SK-N-SH treated with all-trans-retinoic acid at 6 μM for 48 hours (cell line): ENCODE measurements around the gene AIF1L.
"Not testable (repeated sequence)": the region's sequence is repeated elsewhere in the genome, so short reads cannot be mapped to it uniquely, and the experiment has no call there.

Experiments
- ATAC-seq: fragments of 200-7000 bp; cut with Tn5 transposase; 3 replicates; pipeline ENCODE4 v1.9.1; 2020; ENCODE audit warnings: mild to moderate bottlenecking, moderate library complexity
- ARNTL ChIP-seq: fragments of 450-650 bp; formaldehyde crosslinking; IDR thresholded peaks from 2 replicates; pipeline ENCODE4 v1.5.0; 2020; ENCODE audit warnings: low read depth, mild to moderate bottlenecking, moderate library complexity, borderline replicate concordance
- BACH2 ChIP-seq: fragments of 250-450 bp; sonication (Bioruptor Pico); IDR thresholded peaks from 2 replicates; pipeline ENCODE4 v1.9.0; 2021; ENCODE audit warnings: mild to moderate bottlenecking, borderline replicate concordance
- CSDC2 ChIP-seq: fragments of 250-450 bp; sonication (Bioruptor Pico); IDR thresholded peaks from 2 replicates; pipeline ENCODE4 v1.5.0; 2020; ENCODE audit warnings: mild to moderate bottlenecking, moderate library complexity
- ESRRG ChIP-seq: fragments of 250-450 bp; sonication (Bioruptor Pico); IDR thresholded peaks from 2 replicates; pipeline ENCODE4 v1.6.1; 2021; ENCODE audit warnings: mild to moderate bottlenecking
- GLIS3 ChIP-seq: fragments of 250-450 bp; sonication (Bioruptor Pico); IDR thresholded peaks from 2 replicates; pipeline ENCODE4 v1.5.0; 2020; ENCODE audit warnings: mild to moderate bottlenecking, moderate library complexity
- ISL1 ChIP-seq: fragments of 250-450 bp; sonication (Bioruptor Pico); IDR thresholded peaks from 2 replicates; pipeline ENCODE4 v2.1.2; 2022; ENCODE audit warnings: mild to moderate bottlenecking, moderate library complexity
- PATZ1 ChIP-seq: fragments of 250-450 bp; sonication (Bioruptor Pico); IDR thresholded peaks from 2 replicates; pipeline ENCODE4 v1.8.0; 2020; ENCODE audit warnings: mild to moderate bottlenecking, moderate library complexity, borderline replicate concordance
- POU6F1 ChIP-seq: fragments of 250-450 bp; sonication (Bioruptor Pico); IDR thresholded peaks from 2 replicates; pipeline ENCODE4 v1.8.0; 2021; ENCODE audit warnings: low read depth, mild to moderate bottlenecking, moderate library complexity, borderline replicate concordance
- PPARA ChIP-seq: fragments of 250-450 bp; sonication (Bioruptor Pico); IDR thresholded peaks from 2 replicates; pipeline ENCODE4 v1.5.0; 2020; ENCODE audit warnings: mild to moderate bottlenecking, borderline replicate concordance
- SNAI2 ChIP-seq: fragments of 250-450 bp; sonication (Bioruptor Pico); IDR thresholded peaks from 2 replicates; pipeline ENCODE4 v1.5.0; 2020; ENCODE audit warnings: mild to moderate bottlenecking, moderate library complexity
- TOX ChIP-seq: fragments of 250-450 bp; sonication (Bioruptor Pico); IDR thresholded peaks from 2 replicates; pipeline ENCODE4 v1.8.0; 2021; ENCODE audit warnings: mild to moderate bottlenecking, moderate library complexity, borderline replicate concordance
- TSHZ2 ChIP-seq: fragments of 250-450 bp; sonication (Bioruptor Pico); IDR thresholded peaks from 2 replicates; pipeline ENCODE4 v1.5.0; 2020; ENCODE audit warnings: mild to moderate bottlenecking, moderate library complexity
- ZFP30 ChIP-seq: fragments of 450-650 bp; formaldehyde crosslinking; IDR thresholded peaks from 2 replicates; pipeline ENCODE4 v1.5.0; 2022; ENCODE audit warnings: mild to moderate bottlenecking, moderate library complexity
- ZNF565 ChIP-seq: fragments of 450-650 bp; formaldehyde crosslinking; conservative IDR thresholded peaks from 2 replicates; pipeline ENCODE4 v1.5.0; 2020; ENCODE audit warnings: low read depth, mild to moderate bottlenecking, moderate library complexity
- ZNF8 ChIP-seq: fragments of 450-650 bp; formaldehyde crosslinking; IDR thresholded peaks from 2 replicates; pipeline ENCODE4 v1.5.0; 2020; ENCODE audit warnings: mild to moderate bottlenecking, moderate library complexity

AIF1L gene

DNA sequence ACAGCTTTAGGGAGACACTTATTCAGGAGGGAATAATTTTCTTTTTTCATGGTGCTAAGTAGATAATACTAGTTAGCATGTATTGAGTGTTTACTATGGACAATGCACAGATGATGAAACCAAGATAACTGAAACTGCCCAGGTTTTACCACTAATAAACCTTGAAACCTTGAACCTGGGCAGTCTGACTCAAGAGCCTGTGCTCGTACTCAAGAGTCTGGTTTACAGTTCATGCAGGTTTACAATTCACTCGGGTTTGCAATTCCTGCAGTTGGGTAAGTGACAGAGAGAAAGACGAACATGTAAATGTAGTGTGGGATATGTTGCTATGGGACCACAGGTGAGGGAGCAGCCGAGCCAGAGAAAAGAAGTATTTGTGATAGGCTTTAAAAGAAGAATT is 57.3 kb downstream of the AIF1L start:
- no peak for ATAC-seq

DNA sequence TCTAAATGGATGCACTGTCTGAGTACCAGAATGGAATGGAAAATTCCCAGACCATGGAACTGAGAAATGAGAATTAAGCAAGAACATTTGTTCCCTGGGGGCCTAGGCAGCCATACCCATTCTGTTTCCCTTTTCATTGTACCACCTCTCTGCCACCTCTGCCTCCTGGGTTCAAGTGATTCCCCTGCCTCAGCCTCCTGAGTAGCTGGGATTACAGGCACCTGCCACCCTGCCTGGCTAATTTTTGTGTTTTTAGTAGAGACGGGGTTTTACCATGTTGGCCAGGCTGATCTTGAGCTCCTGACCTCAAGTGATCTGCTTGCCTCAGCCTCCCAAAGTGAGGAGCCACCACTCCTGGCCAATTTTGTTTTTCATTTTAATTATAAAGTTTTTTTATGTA is 62.3 kb downstream of the AIF1L start:
- ATAC-seq: not testable (repeated sequence)

More for the DNA sequence above, 57.3 kb downstream of the AIF1L start:
- TF ChIP-seq POU6F1: no peak
- no peak for TF ChIP-seq CSDC2 (CRISPR knock-in tag)
- TF ChIP-seq TSHZ2: no peak
- TF ChIP-seq ISL1: no peak

- no peak for TF ChIP-seq ZFP30 (CRISPR knock-in tag)
- TF ChIP-seq PPARA (CRISPR knock-in tag): 0 out of 2 replicates have a peak, but pooled peaks have one; percentile 31
- no peak for TF ChIP-seq GLIS3 (CRISPR knock-in tag)
- ATAC-seq: no peak
These were observed 64.2 kb downstream of the AIF1L start for GRCh38 chr9:131160416-131161112.

DNA sequence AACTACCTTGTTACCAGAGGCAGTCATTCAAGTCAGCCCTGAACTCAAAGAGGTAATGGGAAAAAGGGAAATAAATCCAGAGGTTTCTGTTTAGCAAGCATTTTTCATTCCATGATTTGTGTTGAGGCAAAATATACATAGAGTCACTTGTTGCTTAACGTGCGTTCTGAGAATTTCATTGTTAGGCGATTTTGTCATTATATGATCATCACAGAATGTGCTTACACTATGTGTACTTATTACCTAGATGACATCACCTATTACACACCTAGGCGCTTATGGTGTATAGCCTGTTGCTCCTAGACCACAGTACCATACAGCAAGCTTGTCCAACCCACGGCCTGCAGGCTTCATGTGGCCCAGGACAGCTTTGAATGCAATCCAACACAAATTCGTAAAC is 65.3 kb downstream of the AIF1L start:
- ATAC-seq: no peak
- TF ChIP-seq ISL1: no peak
- TF ChIP-seq ARNTL (CRISPR knock-in tag): no peak
- TF ChIP-seq PATZ1 (CRISPR knock-in tag): no peak
- TF ChIP-seq GLIS3 (CRISPR knock-in tag): no peak
- TF ChIP-seq TOX (CRISPR knock-in tag): no peak
- TF ChIP-seq ESRRG (CRISPR knock-in tag): no peak
- no peak for TF ChIP-seq BACH2 (CRISPR knock-in tag)
- no peak for TF ChIP-seq SNAI2
- no peak for TF ChIP-seq TSHZ2
- no peak for TF ChIP-seq POU6F1
- TF ChIP-seq CSDC2 (CRISPR knock-in tag): no peak
- TF ChIP-seq ZNF8 (CRISPR knock-in tag): no peak
- no peak for TF ChIP-seq ZNF565 (CRISPR knock-in tag)
